OCI-M2 (cell line): ENCODE results near the gene SLC25A31.

Experiments used
- DNase-seq: peaks from one replicate; lab custom pipeline; 2025; ENCODE audit not compliant: unreplicated experiment; lab: John Stamatoyannopoulos, UW

SLC25A31 gene

GRCh38 chr4:127730142-127730913 lies at the start of gene SLC25A31:
SLC25A31 (plus strand) TSS chr4:127730400; CDS start chr4:127730546, 146 bp downstream.
- no peak for DNase-seq

GRCh38 chr4:127685292-127685691 lies 44.9 kb upstream of the SLC25A31 start:
- no peak for DNase-seq

- no peak for DNase-seq
Observed at GRCh38 chr4:127686658-127687057, 43.5 kb upstream of the SLC25A31 start.

- no peak for DNase-seq
Observed at GRCh38 chr4:127687580-127687979, 42.6 kb upstream of the SLC25A31 start.

DNA sequence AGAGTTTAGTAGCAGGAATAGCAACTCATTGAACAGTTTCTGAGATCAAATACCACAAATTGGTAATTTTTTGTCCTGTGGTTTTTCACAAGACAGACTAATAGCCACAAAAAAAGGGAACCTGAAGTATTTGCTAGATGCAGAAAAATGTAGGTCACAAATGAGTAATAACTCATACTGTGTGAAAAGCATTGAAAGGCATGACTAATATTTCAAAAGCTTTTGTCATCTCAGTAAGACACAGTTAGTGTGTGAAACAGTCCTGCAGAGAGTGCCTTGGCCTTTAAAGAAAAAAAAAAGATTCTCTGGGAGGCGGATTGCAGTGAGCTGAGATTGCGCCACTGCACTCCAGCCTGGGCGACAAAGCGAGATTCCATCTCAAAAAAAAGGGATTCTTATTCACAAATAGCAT lies 31.4 kb upstream of the SLC25A31 start:
- DNase-seq, result no peak

DNA sequence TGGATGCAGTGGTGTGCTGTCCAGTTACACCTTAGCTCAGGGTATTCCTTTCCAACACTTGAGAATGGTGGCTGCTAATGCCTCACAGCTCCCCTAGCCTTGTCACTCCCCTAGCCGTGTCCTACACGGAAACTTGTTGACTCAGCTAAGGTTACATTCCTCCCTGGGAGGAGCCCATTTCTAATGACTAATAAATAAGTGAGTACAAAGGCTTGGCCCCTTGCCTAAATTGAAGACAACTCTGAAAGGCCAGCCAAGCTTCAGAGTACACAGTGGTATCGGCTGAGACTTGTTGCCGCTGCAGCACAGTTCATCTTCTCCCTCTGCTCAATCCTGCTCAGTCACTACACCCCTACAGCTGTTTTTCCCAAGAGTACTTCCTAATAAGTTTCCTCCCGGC lies 21.2 kb upstream of the SLC25A31 start:
- no peak for DNase-seq

DNA sequence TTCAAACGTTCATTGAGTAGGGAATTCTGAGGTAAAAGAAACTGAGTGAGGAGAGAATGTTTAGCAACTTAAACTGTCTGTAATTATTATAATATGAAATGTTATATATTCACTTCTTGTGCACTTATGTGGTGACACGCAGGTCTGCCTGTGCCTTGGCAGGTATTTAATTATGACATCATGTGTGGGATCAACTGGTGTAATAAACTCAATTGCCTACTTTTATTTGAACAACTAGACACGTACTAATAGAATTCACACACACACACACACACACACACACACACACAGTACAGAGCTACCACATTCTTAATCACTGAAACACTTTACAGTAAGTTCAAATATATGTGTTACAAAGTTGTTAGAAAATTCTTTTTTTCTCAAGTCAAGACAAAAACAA lies 20.7 kb upstream of the SLC25A31 start:
- no peak for DNase-seq

GRCh38 chr4:127731406-127731805 lies 1.2 kb downstream of the SLC25A31 start:
- no peak for DNase-seq

- peak; percentile 9 for DNase-seq
Observed at GRCh38 chr4:127732623-127733328, 2.6 kb downstream of the SLC25A31 start.

DNA sequence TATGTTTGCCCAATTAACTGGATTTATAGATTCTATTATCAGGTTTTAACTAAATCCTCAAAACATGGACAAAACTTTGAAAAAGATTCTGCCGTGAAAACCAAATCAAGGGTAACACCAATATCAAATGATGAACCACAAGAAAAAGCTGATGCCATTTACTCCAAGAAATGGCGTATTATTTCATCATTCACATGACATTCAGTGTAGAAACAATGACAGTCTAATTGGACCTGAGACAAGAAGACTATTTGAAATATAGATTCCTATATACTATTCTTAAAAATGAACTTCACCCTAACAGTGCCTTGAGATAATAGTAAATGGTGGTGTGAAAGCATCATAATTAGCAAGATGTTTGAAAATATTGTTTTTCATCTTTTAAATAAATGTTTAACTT lies 4.8 kb downstream of the SLC25A31 start:
- DNase-seq, result no peak

GRCh38 chr4:127737295-127737694 lies 7.1 kb downstream of the SLC25A31 start:
- no peak for DNase-seq

- DNase-seq, result no peak
Observed at GRCh38 chr4:127741247-127741646, 11.0 kb downstream of the SLC25A31 start.

DNA sequence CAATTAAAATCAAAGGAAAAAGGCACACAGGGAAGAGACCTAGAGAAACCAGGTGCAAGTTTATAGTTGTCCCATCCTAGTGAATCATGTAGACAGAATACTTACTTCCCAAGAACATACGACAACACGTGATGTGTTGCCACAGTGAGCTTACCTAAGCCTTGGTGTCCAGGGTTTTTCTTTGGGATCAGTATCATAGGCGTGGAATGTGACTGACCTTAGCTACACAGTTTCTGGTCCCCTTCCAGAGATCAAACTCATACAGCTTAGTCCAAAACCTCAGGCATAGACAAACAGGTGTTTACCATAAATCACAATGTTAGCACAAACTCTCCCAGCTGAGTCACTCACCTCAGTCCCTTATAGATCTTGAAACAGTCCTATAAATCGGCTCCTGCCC lies 17.7 kb downstream of the SLC25A31 start:
- DNase-seq, result no peak

GRCh38 chr4:127748957-127749356 lies 18.8 kb downstream of the SLC25A31 start:
- no peak for DNase-seq

- DNase-seq, result no peak
Observed at GRCh38 chr4:127756906-127757305, 26.7 kb downstream of the SLC25A31 start.

DNA sequence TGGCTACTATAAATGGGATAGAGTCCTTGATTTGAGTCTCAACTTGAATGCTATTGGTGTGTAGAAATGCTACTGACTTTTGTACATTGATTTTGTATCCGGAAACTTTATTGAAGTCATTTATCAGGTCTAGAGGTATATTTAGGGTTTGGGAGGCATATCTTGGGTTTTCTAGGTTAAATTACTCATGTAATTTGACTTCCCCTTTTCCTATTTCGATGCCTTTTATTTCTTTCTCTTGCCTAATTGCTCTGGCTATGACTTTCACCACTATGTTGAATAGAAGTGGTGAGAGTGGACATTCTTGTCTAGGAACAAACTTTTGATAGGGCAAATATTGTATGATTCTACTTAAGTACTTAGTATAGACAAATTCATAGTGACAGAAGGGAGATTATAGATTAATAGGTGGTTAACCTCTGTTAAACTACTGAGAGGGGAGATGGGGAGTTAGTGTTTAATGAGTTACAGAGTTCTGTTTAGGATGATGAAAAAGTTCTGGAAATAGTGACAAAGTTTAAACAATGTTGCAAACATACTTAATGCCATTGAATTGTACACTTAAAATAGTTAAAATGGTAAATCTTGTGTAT lies 29.1 kb downstream of the SLC25A31 start:
- no peak for DNase-seq

DNA sequence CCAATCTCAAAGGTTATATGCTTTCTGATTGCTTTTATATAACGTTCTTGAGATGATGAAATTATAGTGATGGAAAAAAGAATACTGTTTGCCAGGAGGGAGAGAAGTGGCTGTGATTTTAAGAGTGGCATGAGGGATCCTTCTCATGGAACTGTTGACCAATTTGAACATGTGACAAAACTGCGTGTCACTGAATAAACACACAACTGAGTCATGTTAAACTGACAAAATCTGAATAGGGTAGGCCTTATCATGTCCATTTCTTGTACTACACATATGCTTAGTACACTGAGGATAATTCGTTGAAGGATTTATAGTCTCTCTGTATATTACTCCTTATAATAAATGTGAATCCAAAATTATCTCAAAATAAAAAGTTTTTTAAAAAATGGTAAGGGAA lies 29.7 kb downstream of the SLC25A31 start:
- no peak for DNase-seq

DNA sequence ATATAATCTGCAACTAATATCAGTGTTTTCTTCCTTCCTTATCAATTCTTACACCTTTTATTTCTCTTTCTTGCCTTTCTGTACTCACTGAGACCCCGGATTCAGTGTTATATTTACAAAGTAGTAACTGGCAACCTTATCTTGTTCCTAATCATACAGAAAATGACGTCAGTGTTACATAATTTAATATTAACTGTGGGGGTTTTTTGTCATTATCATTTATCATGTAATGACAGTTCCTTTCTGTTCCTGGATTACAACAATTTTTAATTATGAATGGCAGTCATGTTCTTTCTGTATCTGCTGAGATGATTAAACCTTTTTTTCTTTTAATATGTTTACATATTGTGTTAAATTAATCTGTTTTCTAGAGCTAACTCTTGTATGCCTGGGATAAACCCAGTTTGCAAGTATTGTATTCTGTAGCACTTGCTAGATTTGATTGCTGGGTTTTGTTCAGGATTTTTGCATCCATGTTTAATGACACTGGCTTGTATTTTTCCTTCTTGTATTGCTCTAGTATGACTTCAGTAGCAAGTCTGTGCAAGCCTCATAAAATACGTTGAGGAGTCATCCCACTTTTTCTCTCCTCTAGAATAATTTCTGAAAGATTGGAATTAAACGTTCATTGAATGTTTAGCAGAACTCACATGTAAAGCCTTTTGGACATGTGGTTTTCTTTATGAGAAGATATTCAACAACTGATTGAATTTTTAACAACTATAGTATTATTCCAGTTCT lies 41.5 kb downstream of the SLC25A31 start:
- no peak for DNase-seq

DNA sequence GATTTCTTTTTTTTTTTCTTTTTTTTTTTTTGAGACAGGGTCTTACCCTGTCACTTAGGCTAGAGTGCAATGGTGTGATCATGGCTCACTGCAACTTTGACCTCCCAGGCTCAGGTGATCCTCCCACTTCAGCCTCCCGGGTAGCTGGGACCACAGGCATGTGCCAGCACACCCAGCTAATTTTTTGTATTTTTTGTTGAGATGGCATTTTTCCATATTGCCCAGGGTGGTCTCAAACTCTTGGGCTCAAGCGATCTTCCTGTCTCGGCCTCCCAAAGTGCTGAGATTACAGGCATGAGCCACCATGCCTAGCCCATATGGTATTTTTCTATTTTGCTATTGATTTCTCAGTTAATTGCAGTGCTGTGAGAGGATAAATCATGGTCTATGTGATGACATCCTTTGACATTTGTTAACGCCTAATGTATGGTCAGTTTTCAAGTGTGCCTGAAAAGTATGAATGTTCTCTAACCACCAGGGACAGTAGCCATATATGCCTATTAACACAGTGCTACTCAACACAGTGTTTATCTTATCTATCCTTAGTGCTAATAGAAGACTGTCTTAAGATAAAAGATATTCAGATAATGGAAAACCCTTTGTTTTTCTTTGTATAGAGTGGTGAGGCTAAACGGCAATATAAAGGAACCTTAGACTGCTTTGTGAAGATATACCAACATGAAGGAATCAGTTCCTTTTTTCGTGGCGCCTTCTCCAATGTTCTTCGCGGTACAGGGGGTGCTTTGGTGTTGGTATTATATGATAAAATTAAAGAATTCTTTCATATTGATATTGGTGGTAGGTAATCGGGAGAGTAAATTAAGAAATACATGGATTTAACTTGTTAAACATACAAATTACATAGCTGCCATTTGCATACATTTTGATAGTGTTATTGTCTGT lies 42.8 kb downstream of the SLC25A31 start:
- no peak for DNase-seq

DNA sequence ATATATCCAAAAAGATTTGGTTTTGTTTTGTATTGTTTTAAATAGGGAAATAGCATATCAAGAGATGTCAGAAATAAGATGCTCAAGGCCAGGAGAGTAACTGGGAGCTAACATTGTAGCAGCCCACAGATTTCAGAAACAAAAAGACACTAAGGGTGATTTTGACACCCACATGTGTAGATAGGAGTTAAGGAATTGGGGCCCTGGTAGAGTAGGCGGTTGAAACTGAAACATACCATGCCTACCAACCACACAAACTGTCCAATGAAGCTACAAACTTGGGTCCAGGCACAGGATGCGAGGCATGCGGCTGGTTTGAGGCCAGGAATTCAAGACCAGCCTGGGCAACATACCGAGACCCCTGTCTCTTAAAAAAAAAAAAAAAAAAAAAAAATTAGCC lies 45.6 kb downstream of the SLC25A31 start:
- DNase-seq, result no peak
